GM23248 (cell line): Measurements from ENCODE around the gene CYTL1. TPM values are rescaled to one million over a fixed set of nuclear protein-coding genes. Genes with fewer than 3 reads are reported as not detected.

Source experiments
- DNase-seq: peaks from one replicate; pipeline ENCODE4 v3.0.0-alpha.2; 2015
- H2AFZ ChIP-seq: fragments of 200-600 bp; sonication (generic); 2 replicates; pipeline ENCODE4 v1.6.1; 2016; ENCODE audit warnings: antibody characterized with exemption
- H3F3A ChIP-seq: fragments of 200-600 bp; sonication (generic); 2 replicates; pipeline ENCODE4 v1.6.1; 2016; ENCODE audit warnings: mild to moderate bottlenecking, antibody characterized with exemption, mixed run types; ENCODE audit not compliant: insufficient read depth
- H3K27ac ChIP-seq: fragments of 200-600 bp; sonication (generic); 2 replicates; pipeline ENCODE4 v1.5.1; 2016; ENCODE audit warnings: mild to moderate bottlenecking
- H3K27me3 ChIP-seq: fragments of 200-600 bp; sonication (generic); replicated peaks from 2 replicates; pipeline ENCODE4 v1.6.1; 2016; ENCODE audit warnings: mild to moderate bottlenecking; ENCODE audit not compliant: insufficient read depth
- H3K36me3 ChIP-seq: fragments of 200-600 bp; sonication (generic); 2 replicates; pipeline ENCODE4 v1.6.1; 2016; ENCODE audit warnings: low read depth, mild to moderate bottlenecking
- H3K4me1 ChIP-seq: fragments of 200-600 bp; sonication (generic); 2 replicates; pipeline ENCODE4 v1.6.1; 2016; ENCODE audit warnings: mild to moderate bottlenecking; ENCODE audit not compliant: insufficient read depth
- H3K4me2 ChIP-seq: fragments of 200-600 bp; sonication (generic); one replicate; pipeline ENCODE4 v1.6.1; 2016; ENCODE audit warnings: mild to moderate bottlenecking; ENCODE audit not compliant: unreplicated experiment
- H3K4me3 ChIP-seq: fragments of 200-600 bp; sonication (generic); 2 replicates; pipeline ENCODE4 v1.5.1; 2016; ENCODE audit warnings: mild to moderate bottlenecking
- H3K79me2 ChIP-seq: fragments of 200-600 bp; sonication (generic); 2 replicates; pipeline ENCODE4 v1.6.1; 2016; ENCODE audit warnings: mild to moderate bottlenecking; ENCODE audit not compliant: insufficient read depth
- H3K9ac ChIP-seq: fragments of 200-600 bp; sonication (generic); 2 replicates; pipeline ENCODE4 v1.6.1; 2016; ENCODE audit warnings: mild to moderate bottlenecking
- H3K9me2 ChIP-seq: fragments of 200-600 bp; sonication (generic); 2 replicates; pipeline ENCODE4 v1.6.1; 2016; ENCODE audit warnings: mixed run types, mild to moderate bottlenecking, moderate library complexity; ENCODE audit not compliant: insufficient read depth
- H3K9me3 ChIP-seq: fragments of 200-600 bp; sonication (generic); one replicate; pipeline ENCODE4 v1.6.1; 2017; ENCODE audit warnings: low read depth
- H4K20me1 ChIP-seq: fragments of 200-600 bp; sonication (generic); 2 replicates; pipeline ENCODE4 v1.6.0; 2016; ENCODE audit not compliant: insufficient read depth
- EZH2 ChIP-seq: fragments of 200-600 bp; sonication (generic); IDR thresholded peaks from 2 replicates; pipeline ENCODE4 v1.6.1; 2018; ENCODE audit warnings: antibody characterized with exemption, mild to moderate bottlenecking; ENCODE audit not compliant: insufficient read depth, poor library complexity, severe bottlenecking
- EZH2phosphoT487 ChIP-seq: fragments of 200-600 bp; sonication (generic); IDR thresholded peaks from 2 replicates; pipeline ENCODE4 v1.6.1; 2018; ENCODE audit warnings: antibody characterized with exemption, moderate library complexity, mild to moderate bottlenecking, low read depth; ENCODE audit not compliant: insufficient read depth
- WGBS, 2 experiments: methylation state at CpG; one replicate each; pipeline ENCODE4 v1.1.6; 2015 to 2017; ENCODE audit warnings: low lambda C conversion rate in 2 of 2, low coverage in 1 of 2; ENCODE audit errors: missing lambda C conversion rate in 2 of 2; 5-methylcytosine and 5-hydroxymethylcytosine counted together
- in situ Hi-C: fragments of 300-500 bp; cut with MboI; formaldehyde crosslinking; loops from 2 replicates; pipeline ENCODE4 v1.15.0; 2020
- polyA plus RNA-seq: library from polyadenylated mRNA; unstranded; fragments of >200 nt; fragmentation: Nextera tagmentation; extraction: Ambion mirVana; gene quantifications from 2 replicates; pipeline ENCODE4 v1.2.1, GENCODE V29; 2016
- total RNA-seq: library from RNA; depleted of rRNA; stranded (reverse); fragments of >200 nt; shearing (Covaris generic); gene quantifications from 2 replicates; pipeline ENCODE4 v1.2.3, GENCODE V29; 2014

Gene CYTL1
- total and polyA plus RNA-seq, 2 experiments from 2014 or later: 1.1 TPM; not detected in 1

DNA sequence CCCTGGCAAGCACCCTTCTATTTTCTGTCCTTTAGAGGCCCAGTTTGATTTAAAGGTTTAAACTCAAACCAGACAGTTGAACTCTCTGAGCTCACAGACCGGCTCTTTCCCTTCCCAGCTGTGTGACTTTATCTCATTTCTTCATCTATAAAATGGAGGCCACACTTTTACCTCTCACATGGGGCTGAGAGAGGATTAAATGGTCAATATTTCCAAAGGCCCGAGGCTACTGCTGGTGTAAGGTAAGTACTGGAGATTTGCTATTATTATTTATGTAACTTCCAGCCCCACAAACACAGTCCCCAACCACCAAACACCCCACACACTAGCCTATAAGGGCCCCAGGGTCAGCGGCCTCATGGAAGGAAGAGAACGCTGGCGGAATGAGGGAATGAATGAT is 13.6 kb upstream of the CYTL1 start:
- no peaks in the 10 kb centered on the region for H4K20me1 ChIP-seq
- no peak for TF ChIP-seq EZH2
- TF ChIP-seq EZH2phosphoT487: no peak
- no peak overlapping the region for H3K4me2 ChIP-seq
- H3K4me3 ChIP-seq: no peak overlapping the region
- H2AFZ ChIP-seq: no peak overlapping the region; the same call in 1 of the 2 replicates
- WGBS, 2 experiments: 89% methylated on average over 5 of the region's 5 CpGs
- H3K4me1 ChIP-seq: peaks cover 25% of the 10 kb centered on the region
- H3K27ac ChIP-seq: no peak overlapping the region
- H3K9me3 ChIP-seq: no peaks in the 10 kb centered on the region
- no peaks in the 10 kb centered on the region for H3K79me2 ChIP-seq
- peaks cover 19% of the 10 kb centered on the region for H3K27me3 ChIP-seq
- in situ Hi-C loops: loop anchor here (25.0 kb wide), 1 partner anchor 779 kb away; no protein-coding TSS in a partner anchor
- no peak for DNase-seq
- H3K9ac ChIP-seq: no peak overlapping the region
- H3K9me2 ChIP-seq: no peaks in the 10 kb centered on the region
- H3F3A ChIP-seq: peaks cover 18% of the 10 kb centered on the region; the same call in 1 of the 2 replicates
- H3K36me3 ChIP-seq: no peaks in the 10 kb centered on the region

GRCh38 chr4:5030927-5031326 is 11.7 kb upstream of the CYTL1 start:
- Histone ChIP-seq H3K4me1 (peaks cover 9% of the 10 kb centered on the region), H3K9me2 (no peaks in the 10 kb centered on the region), H3K9me3 (no peaks in the 10 kb centered on the region), H3K27ac (no peak overlapping the region), H3K79me2 (no peaks in the 10 kb centered on the region), H2AFZ (no peak overlapping the region), H4K20me1 (no peaks in the 10 kb centered on the region), H3K9ac (no peak overlapping the region), H3F3A (peaks cover 7% of the 10 kb centered on the region; the same call in 1 of the 2 replicates), H3K4me2 (no peak overlapping the region), H3K27me3 (peaks cover 37% of the 10 kb centered on the region), H3K36me3 (no peaks in the 10 kb centered on the region), H3K4me3 (no peak overlapping the region)
- in situ Hi-C loops: loop anchor here (25.0 kb wide), 1 partner anchor 781 kb away; no protein-coding TSS in a partner anchor
- WGBS, 2 experiments: 84 to 85% methylated on average over 3 of the region's 3 CpGs
- DNase-seq: no peak
- TF ChIP-seq EZH2 (no peak), EZH2phosphoT487 (no peak)

- Histone ChIP-seq H3K9me2 (no peaks in the 10 kb centered on the region), H3K27me3 (peaks cover 44% of the 10 kb centered on the region), H3K4me1 (peaks cover 9% of the 10 kb centered on the region), H3K36me3 (no peaks in the 10 kb centered on the region), H3K9ac (no peak overlapping the region), H2AFZ (no peak overlapping the region), H3K4me2 (no peak overlapping the region), H3K27ac (no peak overlapping the region), H3K9me3 (no peaks in the 10 kb centered on the region), H3K4me3 (no peak overlapping the region), H3F3A (peaks cover 7% of the 10 kb centered on the region; the same call in 1 of the 2 replicates), H3K79me2 (no peaks in the 10 kb centered on the region), H4K20me1 (no peaks in the 10 kb centered on the region)
- TF ChIP-seq EZH2: no peak
- no peak for TF ChIP-seq EZH2phosphoT487
- 64 to 67% methylated on average over 4 of the region's 4 CpGs for WGBS, 2 experiments
- DNase-seq: no peak
- in situ Hi-C loops: loop anchor here (25.0 kb wide), 1 partner anchor 782 kb away; no protein-coding TSS in a partner anchor
Measured at GRCh38 chr4:5030221-5030620, 11.0 kb upstream of the CYTL1 start.

GRCh38 chr4:5029447-5029846 is 10.2 kb upstream of the CYTL1 start:
- Histone ChIP-seq H3K9me2 (no peaks in the 10 kb centered on the region), H3K36me3 (no peaks in the 10 kb centered on the region), H3K79me2 (no peaks in the 10 kb centered on the region), H3K4me1 (peaks cover 9% of the 10 kb centered on the region), H2AFZ (no peak overlapping the region), H3K4me3 (no peak overlapping the region), H3K27ac (no peak overlapping the region), H4K20me1 (no peaks in the 10 kb centered on the region), H3K9me3 (no peaks in the 10 kb centered on the region), H3K4me2 (no peak overlapping the region), H3F3A (peaks cover 7% of the 10 kb centered on the region; the same call in 1 of the 2 replicates), H3K9ac (no peak overlapping the region), H3K27me3 (peaks cover 44% of the 10 kb centered on the region)
- in situ Hi-C loops: loop anchor here (25.0 kb wide), 1 partner anchor 783 kb away; no protein-coding TSS in a partner anchor
- TF ChIP-seq EZH2: no peak
- TF ChIP-seq EZH2phosphoT487: no peak
- WGBS, 2 experiments: 88 to 89% methylated on average over 8 of the region's 8 CpGs
- DNase-seq: no peak
